Cardiac muscle cell (in vitro differentiated cells and primary cell): Measurements from ENCODE around the gene LATS2. TPM values are rescaled to one million over a fixed set of nuclear protein-coding genes. Genes with fewer than 3 reads are reported as not detected.

Experiments
- DNase-seq, 2 donors: peaks; one replicate each; pipeline versions ENCODE4 v3.0.0 to v3.0.0-alpha.2; 2010 to 2017; ENCODE audit warnings: low read depth in 1 of 2, low spot score in 1 of 2
- H3K27ac ChIP-seq: fragments of 200-600 bp; sonication (generic); 2 replicates; pipeline ENCODE4 v1.5.1; 2016
- H3K27me3 ChIP-seq: fragments of 200-600 bp; sonication (generic); 2 replicates; pipeline ENCODE4 v1.6.0; 2016; ENCODE audit warnings: control low read depth
- H3K36me3 ChIP-seq: fragments of 200-600 bp; sonication (generic); 2 replicates; pipeline ENCODE4 v1.5.1; 2016; ENCODE audit warnings: control low read depth
- H3K4me1 ChIP-seq: fragments of 200-600 bp; sonication (generic); 2 replicates; pipeline ENCODE4 v1.8.1; 2017; ENCODE audit warnings: low read depth, mild to moderate bottlenecking, mixed run types
- H3K4me3 ChIP-seq: fragments of 200-600 bp; sonication (generic); 2 replicates; pipeline ENCODE4 v1.5.1; 2016; ENCODE audit warnings: mild to moderate bottlenecking
- H3K9me3 ChIP-seq: fragments of 200-600 bp; sonication (generic); 2 replicates; pipeline ENCODE4 v1.5.1; 2017; ENCODE audit warnings: low read depth, mild to moderate bottlenecking, control low read depth
- polyA plus RNA-seq: library from polyadenylated mRNA; unstranded; fragments of >200 nt; fragmentation: Nextera tagmentation; extraction: Ambion mirVana; gene quantifications from 2 replicates; pipeline ENCODE4 v1.2.1, GENCODE V29; 2016
- total RNA-seq: library from RNA; depleted of rRNA; stranded (reverse); fragments of >200 nt; gene quantifications from 2 replicates; pipeline ENCODE4 v1.2.3, GENCODE V29; 2016
- TF ChIP-seq, protein P1 (sequence below): IDR thresholded peaks from 2 replicates; pipeline ENCODE4 v1.5.1; 2012; ENCODE audit warnings: low read depth, mild to moderate bottlenecking, low read length

Gene LATS2
- total and polyA plus RNA-seq, 2 experiments from 2014 or later, result 4.0 to 14.7 TPM

DNA sequence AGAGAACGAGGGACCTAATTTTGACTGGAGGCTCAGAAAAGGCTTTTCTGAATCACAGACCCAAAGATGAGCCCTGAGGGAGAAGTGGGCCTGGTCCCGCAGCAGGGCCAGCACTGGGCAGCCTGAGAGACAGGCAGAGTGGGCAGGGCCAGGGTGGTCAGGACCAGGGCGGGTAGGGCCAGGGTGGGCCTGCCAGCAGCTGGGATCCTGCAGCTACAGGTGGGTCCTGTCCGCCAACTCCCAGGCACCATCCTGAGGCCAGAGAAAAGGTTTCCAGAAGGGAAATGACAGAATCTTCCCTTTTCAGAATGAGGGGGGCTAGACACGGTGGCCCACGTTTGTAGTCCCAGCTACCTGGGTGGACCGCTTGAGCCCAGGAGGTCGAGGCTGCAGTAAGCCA lies 23.7 kb downstream of the LATS2 start:
- H3K4me1 ChIP-seq, result peaks cover 7% of the 10 kb centered on the region
- no peak overlapping the region for H3K4me3 ChIP-seq
- no peaks in the 10 kb centered on the region for H3K9me3 ChIP-seq
- no peaks in the 10 kb centered on the region for H3K36me3 ChIP-seq
- H3K27ac ChIP-seq, result no peak overlapping the region
- TF ChIP-seq, protein P1, sequence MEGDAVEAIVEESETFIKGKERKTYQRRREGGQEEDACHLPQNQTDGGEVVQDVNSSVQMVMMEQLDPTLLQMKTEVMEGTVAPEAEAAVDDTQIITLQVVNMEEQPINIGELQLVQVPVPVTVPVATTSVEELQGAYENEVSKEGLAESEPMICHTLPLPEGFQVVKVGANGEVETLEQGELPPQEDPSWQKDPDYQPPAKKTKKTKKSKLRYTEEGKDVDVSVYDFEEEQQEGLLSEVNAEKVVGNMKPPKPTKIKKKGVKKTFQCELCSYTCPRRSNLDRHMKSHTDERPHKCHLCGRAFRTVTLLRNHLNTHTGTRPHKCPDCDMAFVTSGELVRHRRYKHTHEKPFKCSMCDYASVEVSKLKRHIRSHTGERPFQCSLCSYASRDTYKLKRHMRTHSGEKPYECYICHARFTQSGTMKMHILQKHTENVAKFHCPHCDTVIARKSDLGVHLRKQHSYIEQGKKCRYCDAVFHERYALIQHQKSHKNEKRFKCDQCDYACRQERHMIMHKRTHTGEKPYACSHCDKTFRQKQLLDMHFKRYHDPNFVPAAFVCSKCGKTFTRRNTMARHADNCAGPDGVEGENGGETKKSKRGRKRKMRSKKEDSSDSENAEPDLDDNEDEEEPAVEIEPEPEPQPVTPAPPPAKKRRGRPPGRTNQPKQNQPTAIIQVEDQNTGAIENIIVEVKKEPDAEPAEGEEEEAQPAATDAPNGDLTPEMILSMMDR, result no peak
- DNase-seq, result no peak
- H3K27me3 ChIP-seq, result no peaks in the 10 kb centered on the region

- TF ChIP-seq, protein P1, result no peak
- Histone ChIP-seq H3K36me3 (no peaks in the 10 kb centered on the region), H3K4me3 (no peak overlapping the region), H3K27me3 (no peaks in the 10 kb centered on the region), H3K27ac (no peak overlapping the region), H3K9me3 (no peaks in the 10 kb centered on the region), H3K4me1 (no peaks in the 10 kb centered on the region)
- no peak for DNase-seq
Observed at GRCh38 chr13:21035498-21035897, 25.9 kb downstream of the LATS2 start.

- TF ChIP-seq, protein P1, result peak; percentile 45
- Histone ChIP-seq H3K36me3 (no peaks in the 10 kb centered on the region), H3K4me3 (no peak overlapping the region), H3K27me3 (no peaks in the 10 kb centered on the region), H3K9me3 (no peaks in the 10 kb centered on the region), H3K27ac (no peak overlapping the region), H3K4me1 (no peaks in the 10 kb centered on the region)
- peak; percentile 23 to 66 for DNase-seq
Observed at GRCh38 chr13:21034603-21035191, 26.7 kb downstream of the LATS2 start.

- Histone ChIP-seq H3K27ac (no peak overlapping the region), H3K4me1 (no peaks in the 10 kb centered on the region), H3K27me3 (no peaks in the 10 kb centered on the region), H3K9me3 (no peaks in the 10 kb centered on the region), H3K36me3 (no peaks in the 10 kb centered on the region), H3K4me3 (no peak overlapping the region)
- TF ChIP-seq, protein P1, result no peak
- DNase-seq, result peak in 1 of 2 donors; percentile 21
Observed at GRCh38 chr13:21033856-21034602, 27.4 kb downstream of the LATS2 start.

DNA sequence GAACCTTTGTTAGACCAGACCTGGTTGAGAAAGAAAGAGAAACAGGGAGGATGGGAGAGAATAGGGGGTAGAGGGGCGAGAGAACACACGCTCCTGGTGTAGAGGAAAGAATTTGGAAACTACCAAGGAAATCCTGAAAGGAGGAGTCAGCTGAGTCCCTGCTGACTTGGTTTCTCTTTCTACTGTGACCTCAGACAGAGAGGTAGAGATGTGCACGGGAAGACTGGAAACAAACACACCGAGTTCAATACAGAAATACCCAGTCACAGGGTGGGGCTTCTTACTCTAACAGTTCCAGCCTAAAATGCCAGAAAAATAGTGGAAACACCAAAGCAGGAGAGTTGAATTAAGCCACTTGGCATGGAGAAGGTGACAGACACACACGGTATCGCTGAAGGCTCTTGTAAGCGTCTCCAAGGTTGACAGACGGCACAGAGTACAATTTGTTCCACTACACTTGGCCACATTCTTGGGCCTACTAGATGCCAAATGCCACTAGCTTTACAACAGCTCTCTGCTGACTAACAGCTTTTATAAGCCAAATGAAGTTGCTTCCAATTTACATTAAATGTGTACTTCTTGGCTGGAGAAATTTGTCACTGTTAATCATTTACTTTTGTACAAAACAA lies 28.1 kb downstream of the LATS2 start:
- Histone ChIP-seq H3K27me3 (no peaks in the 10 kb centered on the region), H3K27ac (no peak overlapping the region)

More for the DNA sequence above, 28.1 kb downstream of the LATS2 start:
- no peaks in the 10 kb centered on the region for H3K36me3 ChIP-seq
- no peaks in the 10 kb centered on the region for H3K9me3 ChIP-seq
- TF ChIP-seq, protein P1, result no peak
- no peaks in the 10 kb centered on the region for H3K4me1 ChIP-seq
- DNase-seq, result peak; percentile 19 to 50
- H3K4me3 ChIP-seq, result no peak overlapping the region
